Measurements from ENCODE around the gene MTMR2.

Gene MTMR2

GRCh38 chr11:95795627-95796295 is 128.1 kb downstream of the MTMR2 start:
- H3K27me3 ChIP-seq (ENCODE audit: control insufficient read depth, insufficient read depth, low read length), result no peaks in the 10 kb centered on the region
- H3K27ac ChIP-seq (ENCODE audit: low read depth, low read length), result no peak overlapping the region
- no peak overlapping the region for H3K4me3 ChIP-seq (ENCODE audit: low read length)
- peaks cover 12% of the 10 kb centered on the region for H3K4me1 ChIP-seq (ENCODE audit: control insufficient read depth, insufficient read depth, low read length)
- no peak overlapping the region for H3K9ac ChIP-seq (ENCODE audit: low read length)
- H3K36me3 ChIP-seq (ENCODE audit: control insufficient read depth, insufficient read depth, low read length), result no peaks in the 10 kb centered on the region

DNA sequence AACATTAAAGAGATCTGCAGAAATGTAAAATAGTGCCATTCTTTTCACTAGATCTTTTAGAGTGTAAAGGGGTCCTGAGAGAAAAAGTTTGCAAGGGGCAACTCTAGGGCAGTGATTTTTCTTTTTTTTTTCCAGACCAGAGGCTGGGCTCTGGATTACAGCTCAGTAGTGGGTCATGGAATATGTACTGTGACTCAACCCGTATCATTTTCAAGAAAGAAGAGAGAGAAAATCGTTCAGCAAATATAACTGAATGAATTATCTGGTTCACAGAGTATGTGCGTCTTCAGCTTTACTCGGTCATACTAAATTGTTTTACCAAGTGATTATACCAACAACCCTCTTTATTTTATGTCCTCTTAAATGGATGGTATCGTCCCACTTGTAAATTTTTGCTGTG is 129.8 kb downstream of the MTMR2 start:
- no peaks in the 10 kb centered on the region for H3K27me3 ChIP-seq (ENCODE audit: control insufficient read depth, insufficient read depth, low read length)
- H3K36me3 ChIP-seq (ENCODE audit: control insufficient read depth, insufficient read depth, low read length), result no peaks in the 10 kb centered on the region
- peaks cover 14% of the 10 kb centered on the region for H3K4me1 ChIP-seq (ENCODE audit: control insufficient read depth, insufficient read depth, low read length)
- no peak overlapping the region for H3K4me3 ChIP-seq (ENCODE audit: low read length)
- no peak overlapping the region for H3K27ac ChIP-seq (ENCODE audit: low read depth, low read length)
- no peak overlapping the region for H3K9ac ChIP-seq (ENCODE audit: low read length)

DNA sequence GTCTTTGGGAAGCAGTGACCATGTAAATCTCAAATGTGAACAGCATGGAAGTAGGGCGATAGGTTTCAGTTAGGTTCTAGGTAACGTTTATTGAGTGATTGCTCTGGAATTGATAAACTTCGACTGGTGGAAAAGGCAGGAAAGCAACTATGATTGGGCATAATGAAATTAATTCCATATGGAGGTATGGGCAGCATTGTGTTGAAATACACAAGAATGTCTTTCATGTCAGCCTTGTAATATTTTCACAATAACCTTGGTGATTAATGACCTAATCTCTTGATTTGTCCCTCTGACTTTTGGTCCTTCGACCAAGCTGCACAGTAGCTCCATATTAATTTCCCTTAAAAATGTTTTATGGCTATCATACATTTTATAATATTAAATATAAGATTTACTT is 130.8 kb downstream of the MTMR2 start:
- H3K4me3 ChIP-seq (ENCODE audit: low read length), result no peak overlapping the region
- no peak overlapping the region for H3K27ac ChIP-seq (ENCODE audit: low read depth, low read length)
- H3K9ac ChIP-seq (ENCODE audit: low read length), result no peak overlapping the region
- H3K4me1 ChIP-seq (ENCODE audit: control insufficient read depth, insufficient read depth, low read length), result peaks cover 21% of the 10 kb centered on the region
- no peaks in the 10 kb centered on the region for H3K36me3 ChIP-seq (ENCODE audit: control insufficient read depth, insufficient read depth, low read length)
- no peaks in the 10 kb centered on the region for H3K27me3 ChIP-seq (ENCODE audit: control insufficient read depth, insufficient read depth, low read length)

DNA sequence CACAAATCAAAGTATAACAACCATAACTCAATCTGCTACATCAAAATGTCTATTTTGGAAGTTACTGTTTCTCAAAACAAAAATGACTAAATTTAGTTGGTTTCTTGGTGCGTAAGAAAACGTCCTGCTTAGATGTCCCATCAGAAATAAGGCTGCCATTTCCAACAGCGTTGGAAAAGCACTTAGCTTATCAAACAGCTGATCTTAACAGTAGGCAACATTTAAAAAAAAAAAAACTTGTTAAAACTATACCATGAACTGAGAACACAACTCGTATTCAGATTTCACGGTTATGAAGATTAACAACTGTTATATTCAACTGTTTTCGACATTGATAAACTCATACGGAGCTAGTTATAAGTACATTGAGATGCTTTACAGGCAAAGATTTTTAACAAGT is 131.2 kb downstream of the MTMR2 start:
- no peak overlapping the region for H3K27ac ChIP-seq (ENCODE audit: low read depth, low read length)
- H3K9ac ChIP-seq (ENCODE audit: low read length), result no peak overlapping the region
- no peaks in the 10 kb centered on the region for H3K27me3 ChIP-seq (ENCODE audit: control insufficient read depth, insufficient read depth, low read length)
- no peak overlapping the region for H3K4me3 ChIP-seq (ENCODE audit: low read length)
- H3K36me3 ChIP-seq (ENCODE audit: control insufficient read depth, insufficient read depth, low read length), result no peaks in the 10 kb centered on the region
- H3K4me1 ChIP-seq (ENCODE audit: control insufficient read depth, insufficient read depth, low read length), result peaks cover 23% of the 10 kb centered on the region

- Histone ChIP-seq H3K27ac (ENCODE audit: low read depth, low read length) (no peak overlapping the region), H3K4me1 (ENCODE audit: control insufficient read depth, insufficient read depth, low read length) (peaks cover 23% of the 10 kb centered on the region), H3K9ac (ENCODE audit: low read length) (no peak overlapping the region), H3K4me3 (ENCODE audit: low read length) (no peak overlapping the region), H3K27me3 (ENCODE audit: control insufficient read depth, insufficient read depth, low read length) (no peaks in the 10 kb centered on the region), H3K36me3 (ENCODE audit: control insufficient read depth, insufficient read depth, low read length) (no peaks in the 10 kb centered on the region)
Measured at GRCh38 chr11:95792200-95792599, 131.7 kb downstream of the MTMR2 start.

GRCh38 chr11:95791709-95792033 is 132.2 kb downstream of the MTMR2 start:
- H3K9ac ChIP-seq (ENCODE audit: low read length), result no peak overlapping the region
- no peaks in the 10 kb centered on the region for H3K36me3 ChIP-seq (ENCODE audit: control insufficient read depth, insufficient read depth, low read length)
- no peaks in the 10 kb centered on the region for H3K27me3 ChIP-seq (ENCODE audit: control insufficient read depth, insufficient read depth, low read length)
- peaks cover 23% of the 10 kb centered on the region for H3K4me1 ChIP-seq (ENCODE audit: control insufficient read depth, insufficient read depth, low read length)
- no peak overlapping the region for H3K27ac ChIP-seq (ENCODE audit: low read depth, low read length)
- peak overlapping the region; percentile 100 for H3K4me3 ChIP-seq (ENCODE audit: low read length)

- H3K9ac ChIP-seq (ENCODE audit: low read length), result peak overlapping the region; percentile 94
- peak overlapping the region; percentile 100 for H3K27ac ChIP-seq (ENCODE audit: low read depth, low read length)
- peaks cover 23% of the 10 kb centered on the region for H3K4me1 ChIP-seq (ENCODE audit: control insufficient read depth, insufficient read depth, low read length)
- H3K36me3 ChIP-seq (ENCODE audit: control insufficient read depth, insufficient read depth, low read length), result no peaks in the 10 kb centered on the region
- H3K4me3 ChIP-seq (ENCODE audit: low read length), result peak overlapping the region; percentile 100
- H3K27me3 ChIP-seq (ENCODE audit: control insufficient read depth, insufficient read depth, low read length), result no peaks in the 10 kb centered on the region
Measured at GRCh38 chr11:95790933-95791708, 132.8 kb downstream of the MTMR2 start.

DNA sequence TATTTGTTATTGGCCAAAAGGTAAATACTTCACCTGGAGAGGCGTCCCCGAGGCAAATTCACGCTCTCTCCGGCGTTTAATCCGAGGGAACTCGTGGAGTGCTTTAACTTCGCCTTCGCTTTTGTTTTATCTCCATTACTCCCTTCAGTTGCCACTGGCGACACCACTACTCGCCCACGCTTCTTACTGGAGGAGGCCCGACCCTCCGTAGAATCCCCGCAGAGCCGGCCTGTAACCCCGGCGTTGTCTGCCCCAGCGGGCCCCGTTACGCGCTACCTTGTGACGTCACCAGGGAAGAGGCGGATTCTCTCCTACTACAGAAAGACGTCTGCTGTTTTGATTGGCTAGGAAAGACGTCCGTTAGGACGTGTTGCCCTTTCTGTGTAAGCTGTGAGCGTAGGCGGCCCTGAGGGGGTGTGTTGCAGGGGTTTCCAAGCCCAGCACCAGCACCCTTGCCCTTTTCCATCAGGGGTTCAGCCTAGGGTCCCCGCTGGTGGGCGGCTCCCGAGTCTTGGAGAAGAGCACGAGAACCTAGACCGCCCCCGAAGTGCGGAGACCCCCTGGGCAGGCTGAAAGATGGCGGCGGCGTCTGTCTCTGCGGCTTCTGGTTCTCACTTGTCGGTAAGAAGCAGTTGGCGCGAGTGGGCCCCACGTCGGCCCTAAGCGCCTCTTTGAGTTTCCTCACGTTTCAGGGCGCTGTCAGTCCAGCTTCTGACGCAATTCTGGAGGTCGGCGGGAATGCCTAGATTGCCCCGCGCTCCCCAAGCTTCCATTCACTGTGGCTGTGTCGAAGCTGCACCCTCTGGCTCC is 133.6 kb downstream of the MTMR2 start, which contains the start of gene CEP57:
Gene CEP57 (plus strand): TSS at position 376 of the 810 bp plus-strand sequence. CDS start 201 bp downstream, at position 577.
- Histone ChIP-seq H3K27me3 (ENCODE audit: control insufficient read depth, insufficient read depth, low read length) (no peaks in the 10 kb centered on the region), H3K9ac (ENCODE audit: low read length) (peak within 1 kb of the TSS; percentile 97), H3K4me3 (ENCODE audit: low read length) (peak within 1 kb of the TSS; percentile 100), H3K27ac (ENCODE audit: low read depth, low read length) (peak within 1 kb of the TSS; percentile 100), H3K36me3 (ENCODE audit: control insufficient read depth, insufficient read depth, low read length) (no peaks in the 10 kb centered on the region), H3K4me1 (ENCODE audit: control insufficient read depth, insufficient read depth, low read length) (peaks cover 23% of the 10 kb centered on the region)

GRCh38 chr11:95789506-95790122 is 134.3 kb downstream of the MTMR2 start, which contains the start of gene FAM76B:
FAM76B (minus strand) TSS chr11:95789782; CDS start chr11:95789478, 304 bp downstream.
- Histone ChIP-seq H3K4me1 (ENCODE audit: control insufficient read depth, insufficient read depth, low read length) (peaks cover 23% of the 10 kb centered on the region), H3K9ac (ENCODE audit: low read length) (peak within 1 kb of the TSS; percentile 97), H3K4me3 (ENCODE audit: low read length) (peak within 1 kb of the TSS; percentile 100), H3K27ac (ENCODE audit: low read depth, low read length) (peak within 1 kb of the TSS; percentile 100), H3K27me3 (ENCODE audit: control insufficient read depth, insufficient read depth, low read length) (no peaks in the 10 kb centered on the region), H3K36me3 (ENCODE audit: control insufficient read depth, insufficient read depth, low read length) (no peaks in the 10 kb centered on the region)

DNA sequence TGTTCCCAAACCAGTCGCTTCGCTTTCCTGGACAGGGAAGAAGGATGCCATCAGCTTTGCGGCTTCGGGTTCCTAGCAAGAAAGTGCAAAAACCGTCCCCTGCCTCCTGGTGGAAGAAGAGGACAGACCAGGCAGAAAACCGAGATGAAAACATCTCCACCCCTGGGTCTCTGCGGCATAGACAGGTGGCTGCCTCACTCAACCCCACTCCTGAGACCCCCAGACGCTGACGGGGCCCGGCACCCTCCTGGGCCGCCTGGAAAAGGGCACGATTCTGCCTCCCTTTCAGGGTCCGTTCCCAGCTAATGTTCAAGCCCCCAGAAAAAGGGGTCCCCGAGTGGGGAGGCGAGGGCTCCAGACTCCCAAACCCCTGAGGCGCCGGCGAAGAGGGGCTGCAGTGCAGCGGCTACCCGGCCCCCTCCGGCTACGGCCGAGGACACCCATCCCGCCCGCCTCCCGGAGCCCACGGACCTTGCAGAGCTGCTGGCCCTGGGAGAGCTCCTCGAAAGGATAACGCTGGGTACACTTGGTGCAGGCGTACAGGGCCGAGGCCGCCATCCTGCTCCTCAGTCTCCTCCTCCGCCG is 134.9 kb downstream of the MTMR2 start:
- Histone ChIP-seq H3K4me3 (ENCODE audit: low read length) (peak overlapping the region; percentile 100), H3K27me3 (ENCODE audit: control insufficient read depth, insufficient read depth, low read length) (no peaks in the 10 kb centered on the region), H3K9ac (ENCODE audit: low read length) (peak overlapping the region; percentile 25), H3K36me3 (ENCODE audit: control insufficient read depth, insufficient read depth, low read length) (peaks cover 2% of the 10 kb centered on the region), H3K27ac (ENCODE audit: low read depth, low read length) (peak overlapping the region; percentile 100), H3K4me1 (ENCODE audit: control insufficient read depth, insufficient read depth, low read length) (peaks cover 23% of the 10 kb centered on the region)

All from rectal smooth muscle tissue (tissue), 1 donor.